NCI-H345 (cell line): ENCODE results near the gene EDC4.
"Not testable (repeated sequence)": the region's sequence is repeated elsewhere in the genome, so short reads cannot be mapped to it uniquely, and the experiment has no call there.

Experiments used
- DNase-seq: peaks from one replicate; lab custom pipeline; 2025; lab: John Stamatoyannopoulos, UW

The EDC4 gene

GRCh38 chr16:67909056-67909742 is 36.3 kb downstream of the EDC4 start:
- no peak for DNase-seq

- peak; percentile 50 for DNase-seq
Observed at GRCh38 chr16:67910158-67910557, 37.3 kb downstream of the EDC4 start.

- DNase-seq: no peak
Observed at GRCh38 chr16:67914758-67915495, 42.1 kb downstream of the EDC4 start.

GRCh38 chr16:67915496-67915769 is 42.6 kb downstream of the EDC4 start:
- not testable (repeated sequence) for DNase-seq

- DNase-seq: no peak
Observed at GRCh38 chr16:67915831-67916723, 43.2 kb downstream of the EDC4 start.

- no peak for DNase-seq
Observed at GRCh38 chr16:67917140-67917851, 44.4 kb downstream of the EDC4 start.

GRCh38 chr16:67917852-67918236 is 45.0 kb downstream of the EDC4 start:
- peak; percentile 17 for DNase-seq

GRCh38 chr16:67919622-67920221 is 46.9 kb downstream of the EDC4 start:
- peak; percentile 44 for DNase-seq

GRCh38 chr16:67922221-67922620 is 49.4 kb downstream of the EDC4 start:
- DNase-seq: no peak

GRCh38 chr16:67922740-67923139 is 49.9 kb downstream of the EDC4 start:
- DNase-seq: peak; percentile 89

- peak; percentile 82 for DNase-seq
Observed at GRCh38 chr16:67923414-67924116, 50.7 kb downstream of the EDC4 start.

- DNase-seq: no peak
Observed at GRCh38 chr16:67924140-67924906, 51.5 kb downstream of the EDC4 start.

- DNase-seq: peak; percentile 89
Observed at GRCh38 chr16:67926181-67926750, 53.4 kb downstream of the EDC4 start.

GRCh38 chr16:67927131-67927941 is 54.5 kb downstream of the EDC4 start:
- DNase-seq: no peak

- no peak for DNase-seq
Observed at GRCh38 chr16:67928147-67928546, 55.3 kb downstream of the EDC4 start.

- peak; percentile 72 for DNase-seq
Observed at GRCh38 chr16:67928561-67929364, 55.9 kb downstream of the EDC4 start.

- no peak for DNase-seq
Observed at GRCh38 chr16:67930191-67930590, 57.3 kb downstream of the EDC4 start.

- DNase-seq: no peak
Observed at GRCh38 chr16:67930678-67931211, 57.9 kb downstream of the EDC4 start.
